T-cell (primary cell): Measurements from ENCODE around the gene OR5B12. TPM values are rescaled to one million over a fixed set of nuclear protein-coding genes. Genes with fewer than 3 reads are reported as not detected.

Experiments used
- ATAC-seq, 4 experiments: fragments of 200-7000 bp in 3 of 4; fragments of 150-1000 bp in 1 of 4; cut with Tn5 transposase; replicated peaks in 1 of 4; 1 replicate in 3 of 4; 2 replicates in 1 of 4; pipeline ENCODE4 v1.10.0; 2021; ENCODE audit warnings: moderate library complexity in 3 of 4, mild to moderate bottlenecking in 2 of 4, moderate number of reproducible peaks in 1 of 4
- CTCF ChIA-PET, 2 donors: fragments of 300-600 bp; sonication (Branson Sonifier 250); formaldehyde crosslinking; loops; one replicate each; lab custom pipeline; 2022; ENCODE audit warnings: antibody characterized with exemption in 2 of 2; lab: Charles Lee
- POLR2A ChIA-PET, 2 donors: fragments of 300-600 bp; sonication (Branson Sonifier 250); formaldehyde crosslinking; loops; one replicate each; lab custom pipeline; 2022; ENCODE audit warnings: antibody characterized with exemption in 2 of 2; lab: Charles Lee
- DNase-seq, 35 experiments: peaks; one replicate each; pipeline versions ENCODE4 v3.0.0 to v3.0.0-alpha.2; 2013 to 2023
- H3K27ac ChIP-seq: one replicate; pipeline ENCODE4 v1.5.1; 2013; ENCODE audit warnings: low read length
- H3K27me3 ChIP-seq, 2 experiments: replicated peaks in 1 of 2; 1 replicate in 1 of 2; 2 replicates in 1 of 2; pipeline versions ENCODE4 v1.6.1 to v1.7.0; 2013; ENCODE audit warnings: low read length in 1 of 2, mixed read lengths in 1 of 2; ENCODE audit not compliant: control insufficient read depth in 2 of 2, insufficient read depth in 2 of 2; ENCODE audit errors: extremely low read depth in 1 of 2
- H3K36me3 ChIP-seq, 2 donors: 1 replicate in 1 of 2; 2 replicates in 1 of 2; pipeline versions ENCODE4 v1.6.1 to v1.7.0; 2013; ENCODE audit warnings: low read length in 1 of 2; ENCODE audit not compliant: control insufficient read depth in 2 of 2, insufficient read depth in 1 of 2; ENCODE audit errors: extremely low read depth in 1 of 2
- H3K4me1 ChIP-seq, 2 experiments: 1 replicate in 1 of 2; 2 replicates in 1 of 2; pipeline versions ENCODE4 v1.6.1 to v1.7.0; 2013; ENCODE audit warnings: low read length in 2 of 2, mixed read lengths in 1 of 2; ENCODE audit not compliant: insufficient read depth in 2 of 2, control insufficient read depth in 1 of 2; ENCODE audit errors: extremely low read depth in 1 of 2
- H3K4me3 ChIP-seq, 2 donors: 1 replicate in 1 of 2; 2 replicates in 1 of 2; pipeline versions ENCODE4 v1.5.1 to v1.7.0; 2013; ENCODE audit warnings: mild to moderate bottlenecking in 2 of 2, low read length in 1 of 2, moderate library complexity in 1 of 2; ENCODE audit not compliant: control insufficient read depth in 1 of 2; ENCODE audit errors: extremely low read depth in 1 of 2
- H3K9me3 ChIP-seq: 2 replicates; pipeline ENCODE4 v1.7.0; 2013
- H3K27ac Mint-ChIP-seq, 2 donors: one replicate each; pipeline ENCODE4 v1.8.0; 2020 to 2021; ENCODE audit warnings: mild to moderate bottlenecking in 2 of 2, mixed read lengths in 2 of 2
- H3K27me3 Mint-ChIP-seq, 2 donors: one replicate each; pipeline ENCODE4 v1.8.0; 2021 to 2022; ENCODE audit warnings: mixed read lengths in 2 of 2
- H3K36me3 Mint-ChIP-seq: one replicate; pipeline ENCODE4 v1.8.0; 2021; ENCODE audit warnings: mixed read lengths
- H3K4me1 Mint-ChIP-seq, 3 donors: one replicate each; pipeline ENCODE4 v1.8.0; 2020 to 2022; ENCODE audit warnings: mixed read lengths in 3 of 3, mild to moderate bottlenecking in 1 of 3
- H3K4me3 Mint-ChIP-seq, 3 donors: one replicate each; pipeline ENCODE4 v1.8.0; 2020 to 2022; ENCODE audit warnings: mild to moderate bottlenecking in 3 of 3, mixed read lengths in 3 of 3, moderate library complexity in 3 of 3
- H3K9me3 Mint-ChIP-seq, 3 donors: one replicate each; pipeline ENCODE4 v1.8.0; 2020 to 2022; ENCODE audit warnings: mixed read lengths in 3 of 3
- WGBS: methylation state at CpG from one replicate; pipeline ENCODE4 v1.1.5; 2013; ENCODE audit warnings: missing lambda C conversion rate; ENCODE audit not compliant: insufficient coverage; 5-methylcytosine and 5-hydroxymethylcytosine counted together
- total RNA-seq, 35 experiments: library from RNA in 6 of 35; stranded (reverse) in 6 of 35; fragments of 120-200 nt in 1 of 35; gene quantifications; one replicate each; pipeline versions ENCODE4 v1.2.1 to v1.2.4 and lab custom pipeline; 2013 to 2026

Gene OR5B12
- under 1 TPM in 3 of 5 donors, not detected in 2; 0.26 to 0.35 (median 0.35) TPM for total RNA-seq
- total RNA-seq (2013), result 0.06 TPM
- total RNA-seq (lab: John Stamatoyannopoulos, UW), result 0 to 0.35 (median 0) reads per million in 29 experiments

DNA sequence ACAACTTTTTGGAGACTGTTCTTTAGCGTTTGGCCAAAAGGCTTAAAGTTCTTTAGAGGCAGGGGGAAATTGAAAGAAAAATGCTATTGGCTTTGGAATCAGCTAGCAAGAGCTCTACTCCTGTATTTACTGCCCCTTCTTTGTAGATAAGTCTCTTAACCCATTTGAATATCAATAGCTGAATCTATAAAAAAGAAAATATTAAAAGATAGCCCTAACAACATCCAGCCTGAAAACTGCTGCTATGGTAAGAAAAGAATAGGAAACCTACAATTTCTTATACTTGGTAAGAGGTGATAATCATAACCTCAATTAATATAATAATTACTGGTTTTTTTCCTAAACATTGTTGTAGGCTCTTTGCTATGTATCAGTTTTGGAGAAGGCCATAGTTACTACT is at the start of gene OR5B12:
Gene OR5B12, minus strand, starts transcription at position 101 of the 400 bp plus-strand sequence. CDS start 2,085 bp downstream, outside the sequence.
- WGBS, result no CpG with 5 or more reads among the region's 1 CpG
- POLR2A ChIA-PET, result no interaction called here
- H3K27ac ChIP-seq, result no peak within 1 kb of the TSS

DNA sequence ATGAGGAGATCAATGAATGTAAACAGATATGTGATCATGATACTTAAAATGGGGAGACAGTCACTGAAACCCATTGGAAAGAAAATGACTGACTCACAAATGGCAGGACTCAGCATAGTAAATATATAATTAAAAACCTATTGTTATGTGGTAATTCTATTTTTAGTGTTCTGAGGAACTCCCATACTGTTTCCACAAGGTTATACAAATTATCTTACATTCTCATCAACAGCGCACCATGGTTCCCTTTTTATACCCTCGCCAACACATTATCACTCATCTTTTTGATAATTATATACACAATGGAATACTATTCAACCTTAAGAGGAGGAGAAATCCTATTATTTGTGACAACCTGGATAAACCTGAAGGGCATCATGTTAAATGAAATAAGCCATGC is 48.8 kb upstream of the OR5B12 start:
- ChIA-PET CTCF (no interaction called here), POLR2A (no interaction called here)
- no peak for ATAC-seq
- Mint-ChIP-seq H3K27ac (no peak overlapping the region), H3K36me3 (no peaks in the 10 kb centered on the region), H3K27me3 (no peaks in the 10 kb centered on the region), H3K9me3 (no peaks in the 10 kb centered on the region), H3K4me3 (no peak overlapping the region), H3K4me1 (peaks cover 0 to 2% (median 0%) of the 10 kb centered on the region in 3 donors)
- WGBS, result no CpG with 5 or more reads among the region's 2 CpGs
- H3K36me3 ChIP-seq, result no peaks in the 10 kb centered on the region
- H3K9me3 ChIP-seq, result no peaks in the 10 kb centered on the region
- peaks cover 0 to 3% of the 10 kb centered on the region in 2 experiments for H3K27me3 ChIP-seq
- no peak overlapping the region for H3K4me3 ChIP-seq
- H3K27ac ChIP-seq, result no peak overlapping the region
- H3K4me1 ChIP-seq, result no peaks in the 10 kb centered on the region
- no peak for DNase-seq

More for the DNA sequence above, at the start of gene OR5B12:
- DNase-seq, result no peak
- no peak for ATAC-seq
- Histone ChIP-seq H3K27me3 (peaks cover 0 to 9% of the 10 kb centered on the region in 2 experiments), H3K4me1 (no peaks in the 10 kb centered on the region), H3K9me3 (no peaks in the 10 kb centered on the region), H3K36me3 (no peaks in the 10 kb centered on the region), H3K4me3 (no peak within 1 kb of the TSS)
- no peaks in the 10 kb centered on the region for H3K36me3 Mint-ChIP-seq
- CTCF ChIA-PET, result no interaction called here
- peaks cover 13 to 14% of the 10 kb centered on the region in 2 donors for H3K27me3 Mint-ChIP-seq
- H3K4me3 Mint-ChIP-seq, result no peak within 1 kb of the TSS
- no peak within 1 kb of the TSS for H3K27ac Mint-ChIP-seq
- H3K4me1 Mint-ChIP-seq, result no peaks in the 10 kb centered on the region
- peaks cover 6 to 8% (median 7%) of the 10 kb centered on the region in 3 donors for H3K9me3 Mint-ChIP-seq

DNA sequence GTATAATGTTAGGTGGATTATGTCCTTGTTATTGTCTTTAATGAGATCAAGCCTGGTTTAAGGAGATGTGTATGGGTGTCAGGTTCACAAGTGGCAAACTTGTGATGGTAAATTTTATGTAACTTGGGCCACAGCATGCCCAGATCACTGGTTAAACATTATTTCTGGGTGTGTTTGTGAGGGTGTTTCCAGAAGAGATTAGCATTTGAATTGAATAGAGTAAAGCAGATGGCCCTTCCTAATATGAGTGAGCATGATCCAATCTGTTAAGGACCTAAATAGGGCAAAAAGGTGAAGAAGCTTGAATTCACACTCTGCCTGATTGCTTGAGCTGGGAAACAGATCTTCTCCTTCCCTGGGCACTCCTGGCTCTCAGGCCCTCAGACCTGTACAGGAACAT is 45.1 kb upstream of the OR5B12 start:
- H3K4me3 ChIP-seq, result no peak overlapping the region
- no peaks in the 10 kb centered on the region for H3K36me3 ChIP-seq
- ATAC-seq (no peak), DNase-seq (no peak)
- Mint-ChIP-seq H3K27me3 (peaks cover 4 to 8% of the 10 kb centered on the region in 2 donors), H3K36me3 (no peaks in the 10 kb centered on the region), H3K4me1 (no peaks in the 10 kb centered on the region), H3K4me3 (no peak overlapping the region), H3K9me3 (peaks cover 0 to 3% (median 0%) of the 10 kb centered on the region in 3 donors), H3K27ac (no peak overlapping the region)
- no peaks in the 10 kb centered on the region for H3K4me1 ChIP-seq
- H3K9me3 ChIP-seq, result no peaks in the 10 kb centered on the region
- no peak overlapping the region for H3K27ac ChIP-seq
- ChIA-PET CTCF (no interaction called here), POLR2A (no interaction called here)
- H3K27me3 ChIP-seq, result peaks cover 0 to 3% of the 10 kb centered on the region in 2 experiments

DNA sequence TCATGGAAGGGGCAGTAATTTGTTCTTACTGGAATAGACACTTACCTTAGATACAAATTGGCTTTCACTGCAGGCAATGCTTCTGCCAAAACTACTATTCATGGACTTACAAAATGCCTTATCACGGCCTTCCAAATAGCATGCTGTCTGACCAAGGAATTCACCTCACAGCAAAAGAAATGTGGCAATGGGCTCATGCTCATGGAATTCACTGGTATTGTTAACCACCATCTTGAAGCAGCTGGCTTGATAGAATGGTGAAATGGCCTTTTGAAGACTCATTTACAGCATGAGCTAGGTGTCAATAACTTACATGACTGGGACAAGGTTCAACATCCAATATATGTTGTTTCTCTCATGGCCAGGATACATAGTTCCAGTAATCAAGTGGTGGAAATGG is 43.9 kb upstream of the OR5B12 start:
- Mint-ChIP-seq H3K27ac (no peak overlapping the region), H3K4me1 (no peaks in the 10 kb centered on the region), H3K9me3 (peaks cover 0 to 3% (median 0%) of the 10 kb centered on the region in 3 donors), H3K36me3 (no peaks in the 10 kb centered on the region), H3K27me3 (peaks cover 4 to 8% of the 10 kb centered on the region in 2 donors), H3K4me3 (no peak overlapping the region)
- CTCF ChIA-PET, result no interaction called here
- no peak for DNase-seq
- peaks cover 0 to 3% of the 10 kb centered on the region in 2 experiments for H3K27me3 ChIP-seq
- no peaks in the 10 kb centered on the region for H3K9me3 ChIP-seq
- no peak for ATAC-seq
- no peaks in the 10 kb centered on the region for H3K4me1 ChIP-seq
- no peaks in the 10 kb centered on the region for H3K36me3 ChIP-seq
- no CpG with 5 or more reads among the region's 1 CpG for WGBS
- no peak overlapping the region for H3K27ac ChIP-seq
- no peak overlapping the region for H3K4me3 ChIP-seq
- POLR2A ChIA-PET, result no interaction called here

DNA sequence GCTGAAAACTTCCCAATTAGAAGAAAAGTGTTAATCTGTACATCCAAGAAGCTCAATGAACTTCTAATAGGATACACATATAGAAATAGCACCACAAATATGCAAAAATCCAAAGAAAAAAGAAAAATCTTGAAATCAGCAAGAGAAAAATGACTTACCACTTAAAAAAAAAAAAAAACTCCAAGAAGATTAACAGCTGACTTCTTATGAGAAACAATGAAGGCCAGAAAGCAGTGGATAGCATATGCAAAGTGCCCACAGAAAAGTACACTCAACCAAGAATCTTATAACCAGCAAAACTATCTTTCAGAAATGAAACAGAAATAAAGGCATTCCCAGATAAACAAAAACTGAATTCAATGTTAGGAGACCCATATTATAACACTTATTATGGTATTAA is 29.9 kb upstream of the OR5B12 start:
- no peak overlapping the region for H3K4me3 Mint-ChIP-seq
- H3K9me3 ChIP-seq, result no peaks in the 10 kb centered on the region
- no peak overlapping the region for H3K27ac Mint-ChIP-seq
- POLR2A ChIA-PET, result interaction anchor here in 1 of 2 donors (0.6 kb wide), 1 partner anchor 1135 kb away, joined by 4 read pairs; no protein-coding TSS in a partner anchor
- peaks cover 3 to 49% (median 27%) of the 10 kb centered on the region in 3 donors for H3K9me3 Mint-ChIP-seq
- H3K4me1 Mint-ChIP-seq, result no peaks in the 10 kb centered on the region
- H3K27ac ChIP-seq, result no peak overlapping the region
- H3K36me3 ChIP-seq, result no peaks in the 10 kb centered on the region
- peaks cover 3% of the 10 kb centered on the region for H3K36me3 Mint-ChIP-seq
- DNase-seq, result no peak
- no peak for ATAC-seq
- CTCF ChIA-PET, result no interaction called here
- peaks cover 0 to 2% of the 10 kb centered on the region in 2 experiments for H3K27me3 ChIP-seq
- no peaks in the 10 kb centered on the region for H3K4me1 ChIP-seq
- H3K4me3 ChIP-seq, result no peak overlapping the region
- peaks cover 4 to 12% of the 10 kb centered on the region in 2 donors for H3K27me3 Mint-ChIP-seq

DNA sequence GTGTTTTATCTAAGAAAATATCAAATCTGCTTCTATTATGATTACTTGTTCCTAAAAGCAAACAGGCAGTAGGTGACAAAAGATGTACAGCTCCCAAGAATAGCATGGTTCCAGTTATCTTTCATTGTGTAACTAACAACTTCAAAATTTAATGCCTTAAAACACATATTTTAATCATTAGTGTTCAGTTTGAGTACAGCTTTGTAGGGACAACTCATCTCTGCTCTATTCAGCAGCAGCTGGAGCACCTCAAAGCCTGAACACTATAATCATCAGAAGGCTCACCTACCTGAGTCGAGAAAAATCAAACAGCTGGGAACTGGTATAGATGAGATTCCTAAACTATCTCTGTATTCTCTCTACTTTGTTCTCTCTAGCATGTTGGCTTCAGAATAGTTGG is 24.3 kb upstream of the OR5B12 start:
- Mint-ChIP-seq H3K27me3 (peaks cover 0 to 9% of the 10 kb centered on the region in 2 donors), H3K27ac (no peak overlapping the region), H3K9me3 (peaks cover 0 to 15% (median 7%) of the 10 kb centered on the region in 3 donors), H3K36me3 (no peaks in the 10 kb centered on the region), H3K4me3 (no peak overlapping the region), H3K4me1 (no peaks in the 10 kb centered on the region)
- Histone ChIP-seq H3K4me3 (no peak overlapping the region), H3K27ac (no peak overlapping the region), H3K36me3 (no peaks in the 10 kb centered on the region), H3K9me3 (no peaks in the 10 kb centered on the region), H3K27me3 (no peaks in the 10 kb centered on the region), H3K4me1 (no peaks in the 10 kb centered on the region)
- no peak for ATAC-seq
- WGBS, result no CpG with 5 or more reads among the region's 1 CpG
- POLR2A ChIA-PET, result no interaction called here
- no peak for DNase-seq
- CTCF ChIA-PET, result no interaction called here

DNA sequence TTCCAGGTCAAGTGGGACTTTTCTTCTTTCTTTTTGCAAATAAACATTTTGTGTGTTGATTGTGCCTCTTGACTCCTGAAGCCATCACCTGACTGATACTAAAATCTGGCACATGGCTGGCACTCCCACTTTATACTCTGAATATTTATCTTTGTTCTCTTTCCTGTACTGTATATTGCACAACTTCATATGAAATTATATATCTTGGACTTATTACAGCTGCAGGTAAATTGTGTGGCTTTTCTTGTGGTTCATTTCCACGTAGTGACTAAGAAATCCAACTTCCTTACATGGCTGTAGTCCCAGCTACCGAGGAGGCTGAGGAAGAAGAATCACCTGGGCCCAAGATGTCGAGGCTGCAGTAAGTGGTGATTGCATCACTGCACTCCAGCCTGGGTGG is 23.7 kb upstream of the OR5B12 start:
- DNase-seq (no peak), ATAC-seq (no peak)
- Mint-ChIP-seq H3K9me3 (peaks cover 0 to 14% (median 6%) of the 10 kb centered on the region in 3 donors), H3K36me3 (no peaks in the 10 kb centered on the region), H3K27me3 (peaks cover 0 to 9% of the 10 kb centered on the region in 2 donors), H3K4me1 (no peaks in the 10 kb centered on the region), H3K4me3 (no peak overlapping the region), H3K27ac (no peak overlapping the region)
- Histone ChIP-seq H3K27ac (no peak overlapping the region), H3K4me3 (no peak overlapping the region), H3K36me3 (no peaks in the 10 kb centered on the region), H3K27me3 (no peaks in the 10 kb centered on the region), H3K4me1 (no peaks in the 10 kb centered on the region), H3K9me3 (no peaks in the 10 kb centered on the region)
- WGBS, result 60% methylated on average over 1 of the region's 3 CpGs
- ChIA-PET POLR2A (no interaction called here), CTCF (no interaction called here)
